Frontal cortex (tissue), 4 donors: ENCODE results near the gene LRRK1. TPM values are rescaled to one million over a fixed set of nuclear protein-coding genes. Genes with fewer than 3 reads are reported as not detected.

Experiments used
- DNase-seq, 2 donors: peaks; one replicate each; pipeline ENCODE4 v3.0.0; 2012; ENCODE audit warnings: low spot score in 2 of 2
- FAIRE-seq: peaks from 2 replicates; lab custom pipeline; 2012; peaks lifted over from hg19 to GRCh38; lab: Jason Lieb, UNC
- total RNA-seq: library from RNA; depleted of rRNA; stranded (reverse); fragments of >200 nt; gene quantifications from one replicate; pipeline ENCODE4 v1.2.3, GENCODE V29; 2014
- donor health status: control.
- donor health status: control.
- donor health status: control.

The LRRK1 gene
- total RNA-seq, 1 donor from 2014 or later, result 0.82 TPM

DNA sequence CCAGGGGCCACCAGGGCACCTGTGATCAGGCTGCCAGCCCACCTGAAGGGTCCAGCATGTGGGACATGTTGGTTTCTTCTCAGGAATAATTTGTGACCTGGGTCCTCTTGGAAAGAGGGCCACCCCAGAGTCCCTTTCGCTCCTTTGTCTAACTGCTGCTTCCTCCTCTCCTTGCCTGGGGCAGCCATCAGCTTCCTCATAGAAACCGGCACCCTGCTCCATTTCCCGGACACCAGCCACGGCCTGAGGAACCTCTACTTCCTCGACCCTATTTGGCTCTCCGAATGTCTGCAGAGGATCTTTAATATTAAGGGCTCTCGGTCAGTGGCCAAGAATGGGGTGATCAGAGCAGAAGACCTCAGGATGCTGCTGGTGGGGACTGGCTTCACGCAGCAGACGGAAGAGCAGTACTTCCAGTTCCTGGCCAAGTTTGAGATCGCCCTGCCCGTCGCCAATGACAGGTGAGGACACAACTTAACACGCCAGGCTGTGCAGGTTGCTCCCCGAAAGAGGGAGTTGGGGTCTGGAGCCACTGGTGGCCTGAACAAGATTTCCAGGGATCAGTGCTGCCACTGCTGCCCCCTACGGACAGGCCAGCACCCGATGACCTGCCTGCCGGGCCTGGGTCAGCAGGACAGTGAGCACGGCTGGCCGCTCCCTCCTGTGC lies 109.7 kb downstream of the LRRK1 start:
- DNase-seq (no peak), FAIRE-seq (no peak)

DNA sequence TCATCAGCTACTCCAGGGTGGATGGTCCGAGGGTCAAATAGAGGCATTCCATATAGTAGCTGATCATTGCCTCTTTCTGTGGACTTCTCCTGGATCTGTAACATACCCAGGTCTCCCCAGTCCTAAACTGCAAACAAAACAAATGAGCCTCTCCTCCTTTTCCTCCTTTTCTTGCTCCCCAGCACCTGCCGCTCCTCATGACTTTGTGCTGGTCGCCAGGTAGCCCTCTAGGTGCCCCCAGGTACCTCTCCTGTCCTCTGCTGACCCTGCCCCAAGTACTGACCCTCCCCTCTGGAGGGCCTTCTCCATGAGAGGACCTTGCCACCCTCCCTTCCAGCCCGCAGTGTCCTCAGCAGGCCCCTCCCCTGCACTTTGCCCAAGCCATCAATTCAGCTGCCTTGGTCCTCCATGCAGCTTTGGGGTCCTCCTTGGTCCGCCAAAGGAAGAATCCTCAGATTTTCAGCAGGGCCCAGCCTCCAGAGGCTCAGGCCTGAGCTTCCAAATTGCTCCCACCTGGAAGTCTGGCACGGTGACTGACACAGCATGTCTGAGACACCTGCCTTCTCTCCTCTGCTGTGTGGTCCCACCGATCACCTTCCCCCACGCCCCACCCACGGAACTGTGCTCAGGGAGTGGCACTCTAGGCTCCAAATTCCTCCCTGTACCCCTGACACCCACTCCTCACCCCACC lies 111.0 kb downstream of the LRRK1 start:
- FAIRE-seq, result no peak
- no peak for DNase-seq

DNA sequence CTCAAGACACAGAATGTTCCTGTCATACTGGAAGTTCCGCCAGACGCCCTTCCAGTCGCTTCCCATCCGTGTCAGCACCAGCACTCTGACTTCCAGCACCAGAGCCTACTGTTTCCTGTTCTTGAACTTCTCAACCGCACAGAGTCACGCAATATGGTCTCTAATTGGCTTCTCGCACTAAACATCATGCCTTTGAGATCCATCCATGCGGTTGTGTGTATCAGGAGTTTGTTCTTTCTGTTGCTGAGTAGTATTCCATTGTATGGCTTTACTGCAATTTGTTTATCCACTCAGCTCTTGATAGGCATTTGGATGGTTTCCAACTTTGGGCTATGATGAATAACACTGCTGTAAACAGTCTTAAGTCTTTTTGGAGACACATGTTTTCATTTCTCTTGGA lies 112.1 kb downstream of the LRRK1 start:
- FAIRE-seq (no peak), DNase-seq (no peak)

DNA sequence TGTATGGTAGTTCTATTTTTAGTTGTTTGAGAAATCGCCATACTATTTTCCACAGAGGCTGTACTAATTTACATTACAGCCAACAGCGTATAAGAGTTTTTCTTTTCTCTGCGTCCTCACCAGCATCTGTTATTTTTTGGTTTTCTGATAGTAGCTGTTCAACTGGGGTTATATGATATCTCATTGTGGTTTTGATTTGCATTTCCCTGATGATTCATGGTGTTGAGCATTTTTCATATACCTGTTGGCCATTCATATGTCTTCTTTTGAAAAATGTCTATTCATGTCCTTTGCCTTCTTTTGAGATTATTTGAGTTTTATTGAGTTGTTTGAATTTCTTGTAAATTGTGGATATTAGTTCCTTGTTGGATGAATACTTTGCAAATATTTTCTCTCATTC lies 114.6 kb downstream of the LRRK1 start:
- DNase-seq, result no peak
- FAIRE-seq, result no peak

DNA sequence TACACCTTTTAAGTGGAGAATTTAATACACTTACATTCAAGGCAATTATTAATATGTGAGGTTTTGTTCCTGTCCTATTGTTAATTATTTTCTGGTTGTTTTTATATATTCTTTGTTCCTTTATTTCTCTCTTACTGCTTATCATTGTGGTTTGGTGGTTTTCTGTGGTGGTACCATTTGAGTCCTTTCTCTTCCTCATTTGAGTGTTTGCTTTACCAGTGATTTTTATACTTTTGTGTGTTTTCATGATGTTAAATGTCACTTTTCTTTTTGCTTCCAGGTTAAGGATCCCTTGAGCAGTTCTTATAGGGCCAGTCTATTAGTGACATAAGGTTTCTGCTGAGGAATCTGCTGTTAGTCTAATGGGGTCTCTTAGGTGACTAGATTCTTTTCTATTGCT lies 116.5 kb downstream of the LRRK1 start:
- FAIRE-seq (no peak), DNase-seq (no peak)

DNA sequence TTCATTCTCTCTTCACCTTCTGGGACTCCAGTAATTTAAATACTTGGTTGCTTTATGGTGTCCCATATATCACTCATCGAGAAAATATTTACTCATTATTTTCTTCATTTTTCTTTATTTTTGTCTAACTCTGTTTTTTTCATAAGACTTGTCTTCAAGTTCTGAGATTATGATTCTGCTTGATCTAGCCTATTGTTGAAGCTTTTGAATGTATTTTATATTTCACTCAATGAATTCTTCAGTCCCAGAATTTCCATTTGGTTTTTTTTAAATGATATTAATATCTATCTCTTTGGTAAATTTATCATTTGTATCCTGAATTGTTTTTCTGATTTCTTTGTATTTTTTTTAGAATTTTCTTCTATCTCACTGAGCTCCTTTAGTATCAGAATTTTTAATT lies 117.0 kb downstream of the LRRK1 start:
- DNase-seq (no peak), FAIRE-seq (peak; percentile 74)

DNA sequence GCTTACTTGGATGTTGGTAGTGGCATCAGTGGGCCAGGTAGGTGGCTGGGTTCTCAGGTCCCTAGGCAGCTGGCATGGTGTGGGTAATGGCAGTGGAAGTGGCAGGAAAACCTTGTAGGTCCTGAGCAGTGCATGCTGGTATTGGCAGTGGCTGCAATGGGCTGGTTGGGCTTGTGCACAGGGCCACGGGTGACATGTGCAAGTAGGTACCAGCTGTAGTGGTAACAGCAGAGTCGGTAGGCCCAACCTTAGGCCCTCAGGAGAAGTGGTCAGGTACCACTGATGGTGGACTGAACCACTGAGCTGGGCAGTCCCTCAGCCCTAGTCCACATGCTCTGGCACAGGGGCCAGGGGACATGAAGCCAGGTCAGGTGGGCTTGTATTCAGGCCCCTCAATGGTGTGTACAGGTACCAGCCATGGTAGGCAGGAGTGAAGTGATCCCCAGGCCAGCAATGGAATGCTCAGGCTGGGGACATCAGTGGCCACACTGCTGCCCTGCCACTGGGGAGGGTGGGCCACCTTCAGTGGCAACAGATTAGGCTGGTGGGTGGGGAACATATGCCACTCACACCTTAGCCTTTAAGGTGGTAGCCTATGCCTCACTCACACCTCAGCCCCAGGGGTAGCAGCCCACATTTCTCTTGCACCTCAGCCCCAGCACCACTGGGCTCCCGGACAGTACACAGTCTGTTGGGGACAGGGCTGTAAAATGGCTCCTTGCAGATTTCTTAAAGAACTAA lies 118.1 kb downstream of the LRRK1 start:
- FAIRE-seq (no peak), DNase-seq (no peak)

DNA sequence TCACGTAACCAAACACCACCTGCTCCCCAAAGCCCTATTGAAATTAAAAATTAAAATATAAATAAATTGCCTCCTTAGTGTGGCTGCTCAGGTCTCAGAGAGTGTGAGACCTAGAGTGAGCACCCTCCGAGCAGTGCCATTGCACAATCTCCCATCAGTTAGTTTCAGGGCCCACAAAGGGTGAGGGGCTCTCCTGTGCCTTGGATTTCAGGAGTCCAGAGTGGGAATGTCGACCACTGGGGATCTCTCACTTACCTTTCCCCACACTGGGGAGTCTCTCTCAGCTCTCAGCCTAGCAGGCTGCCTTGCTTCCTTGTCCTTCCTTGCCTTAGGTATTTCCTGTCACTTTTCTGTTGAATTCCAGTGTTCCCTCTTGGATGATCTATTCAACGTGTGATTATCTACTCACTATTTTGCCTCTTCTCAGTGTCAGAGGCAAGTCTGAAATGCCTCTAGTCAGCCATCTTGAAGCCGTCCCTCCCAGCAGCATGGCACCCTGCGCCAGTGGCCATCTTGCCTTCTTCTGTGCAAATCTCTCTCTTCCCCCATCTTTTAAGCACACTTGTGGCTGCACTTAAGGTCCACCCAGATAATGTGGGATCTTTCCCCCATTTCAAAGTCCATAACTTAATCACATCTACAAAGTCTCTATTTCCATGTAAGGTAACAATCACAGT lies 119.3 kb downstream of the LRRK1 start:
- DNase-seq (no peak), FAIRE-seq (no peak)

DNA sequence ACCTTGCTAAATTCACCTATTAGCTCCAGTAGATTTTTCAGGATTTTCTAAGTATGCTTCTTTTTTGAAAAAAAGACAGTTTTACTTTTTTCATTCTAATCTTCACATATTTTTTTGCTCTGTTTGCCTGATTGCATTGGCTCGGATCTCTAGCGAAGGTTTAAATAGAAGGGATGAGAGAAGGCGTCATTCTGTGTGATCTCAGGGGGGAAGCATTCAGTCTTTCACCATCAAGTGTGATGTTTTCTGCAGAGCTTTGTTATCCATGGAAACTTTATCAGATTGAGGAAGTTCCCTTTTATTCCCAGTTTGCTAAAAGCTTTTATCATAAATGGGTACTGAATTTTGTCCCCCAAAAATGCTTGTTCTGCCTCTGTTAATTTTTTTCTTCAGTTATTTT lies 120.3 kb downstream of the LRRK1 start:
- FAIRE-seq, result no peak

DNA sequence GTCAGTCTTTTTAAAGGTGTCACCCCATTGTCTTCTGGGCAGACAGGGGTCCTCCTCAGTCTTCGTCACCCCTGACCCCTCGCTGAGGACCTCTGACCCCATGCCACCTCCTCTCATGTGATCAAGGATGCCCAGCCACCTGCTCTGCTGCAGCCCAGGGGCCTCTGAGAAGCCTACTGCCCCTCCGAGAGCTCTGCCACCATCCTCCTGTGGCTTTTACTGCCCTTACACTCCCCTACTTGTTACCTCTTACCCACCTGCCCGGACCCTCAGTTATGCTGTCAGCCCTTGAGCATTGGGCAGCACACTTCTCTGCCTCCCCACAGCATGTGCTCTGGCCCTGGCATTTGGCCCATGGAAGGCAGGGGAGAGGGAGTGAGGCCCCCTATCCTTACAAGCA lies 123.2 kb downstream of the LRRK1 start:
- no peak for FAIRE-seq
- no peak for DNase-seq

More for the DNA sequence above, 120.3 kb downstream of the LRRK1 start:
- no peak for DNase-seq

DNA sequence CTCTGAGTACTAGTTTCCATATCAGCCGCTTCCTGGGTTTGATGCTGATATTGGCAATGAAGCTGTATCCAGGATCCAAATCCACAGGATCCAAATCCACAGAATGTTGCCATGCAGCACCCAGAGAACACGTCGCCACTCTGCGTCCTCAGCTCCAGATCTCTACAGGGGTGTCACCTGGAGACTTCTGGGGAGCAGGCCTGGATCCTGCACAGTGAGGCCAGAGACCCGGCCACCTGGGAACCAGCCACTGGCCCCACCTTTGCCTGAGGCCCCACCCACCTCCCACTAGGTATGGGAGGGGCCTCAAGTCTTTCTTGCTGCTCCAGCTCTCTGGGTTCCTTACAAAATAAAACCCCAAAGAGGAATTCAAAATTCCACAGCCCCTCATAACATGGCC lies 123.9 kb downstream of the LRRK1 start:
- no peak for FAIRE-seq
- DNase-seq, result no peak

DNA sequence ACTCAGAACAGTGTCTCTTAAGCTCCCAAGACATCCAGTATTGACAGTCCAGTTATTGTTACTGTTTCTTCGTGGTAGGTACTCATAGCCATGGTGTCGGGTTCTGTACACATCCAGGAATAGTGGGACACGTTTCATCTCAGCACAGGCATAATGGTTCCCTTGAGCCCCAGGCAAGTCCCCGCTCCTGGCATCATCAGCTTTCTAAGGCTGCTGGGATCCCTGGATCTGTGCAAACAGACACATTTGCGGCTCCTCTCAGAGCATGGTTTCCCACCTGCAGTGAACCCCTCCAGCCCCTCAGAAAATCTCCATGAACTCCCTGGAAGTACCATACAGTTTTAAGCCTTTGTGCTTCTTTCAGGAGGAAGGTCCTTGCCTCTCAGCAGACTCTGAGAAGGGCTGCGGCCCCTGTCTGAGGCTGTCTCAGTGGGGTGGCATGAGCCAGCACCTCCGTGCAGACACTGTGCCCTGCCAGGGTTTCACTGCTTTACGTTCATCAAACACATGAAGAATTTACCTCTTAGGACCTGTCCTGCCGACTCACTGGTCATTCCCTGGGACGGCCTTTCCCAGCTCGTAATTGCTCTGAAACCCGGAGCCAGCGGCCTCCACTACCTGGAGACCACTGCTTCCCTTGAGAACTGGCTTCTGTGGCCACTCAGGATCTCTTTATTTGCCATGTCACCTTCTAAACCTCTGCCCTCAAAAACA lies 124.9 kb downstream of the LRRK1 start:
- no peak for FAIRE-seq
- DNase-seq, result no peak

DNA sequence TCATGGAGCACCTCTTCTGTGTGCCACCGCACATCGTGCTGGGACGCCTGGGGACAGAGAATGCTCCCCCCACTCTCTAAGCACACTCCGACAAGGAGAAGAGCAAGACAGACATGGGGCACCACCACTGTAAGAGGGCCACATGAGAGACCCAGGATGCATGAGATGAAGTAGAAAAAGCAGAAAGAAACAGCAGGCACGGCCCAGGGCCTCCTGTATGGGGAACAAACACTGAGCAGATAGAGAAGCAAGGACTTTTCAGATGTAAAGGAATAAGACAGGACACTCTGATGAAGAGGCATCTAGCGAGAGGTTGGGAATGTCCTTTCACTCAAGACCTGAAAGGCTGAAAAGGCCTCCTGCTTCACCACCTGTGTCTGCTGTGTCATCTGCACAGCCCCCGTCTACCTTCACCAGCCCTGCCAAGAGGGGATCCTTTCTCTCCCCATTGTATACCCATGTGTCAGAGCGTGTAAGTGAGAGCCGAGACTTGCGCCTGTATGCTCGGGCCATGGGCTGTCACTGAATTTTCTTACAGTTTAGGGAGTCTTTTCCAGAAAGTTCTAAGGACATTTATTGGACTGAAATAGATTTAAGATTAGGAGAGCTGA lies 125.6 kb downstream of the LRRK1 start:
- FAIRE-seq, result no peak
- no peak for DNase-seq

DNA sequence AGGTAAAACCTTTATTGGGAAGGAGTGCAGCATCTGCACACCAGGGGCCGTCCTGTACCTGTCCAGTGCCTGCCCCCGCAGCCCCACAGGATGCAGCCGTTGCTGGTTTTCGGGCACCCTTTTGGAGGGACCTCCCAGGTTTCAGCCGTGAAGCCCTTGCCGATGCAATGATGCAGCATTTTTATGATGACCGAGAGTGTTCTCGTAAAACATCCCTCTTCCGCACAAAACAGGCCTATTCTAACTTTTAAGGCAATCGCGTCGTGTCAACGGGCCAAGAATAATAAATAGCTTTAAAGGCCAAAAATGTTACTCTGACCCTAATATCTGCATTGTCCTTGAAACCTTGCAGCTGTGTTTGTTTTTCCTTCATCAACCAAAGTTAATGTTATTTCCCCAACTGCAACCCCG lies 126.1 kb downstream of the LRRK1 start:
- DNase-seq (no peak), FAIRE-seq (no peak)

DNA sequence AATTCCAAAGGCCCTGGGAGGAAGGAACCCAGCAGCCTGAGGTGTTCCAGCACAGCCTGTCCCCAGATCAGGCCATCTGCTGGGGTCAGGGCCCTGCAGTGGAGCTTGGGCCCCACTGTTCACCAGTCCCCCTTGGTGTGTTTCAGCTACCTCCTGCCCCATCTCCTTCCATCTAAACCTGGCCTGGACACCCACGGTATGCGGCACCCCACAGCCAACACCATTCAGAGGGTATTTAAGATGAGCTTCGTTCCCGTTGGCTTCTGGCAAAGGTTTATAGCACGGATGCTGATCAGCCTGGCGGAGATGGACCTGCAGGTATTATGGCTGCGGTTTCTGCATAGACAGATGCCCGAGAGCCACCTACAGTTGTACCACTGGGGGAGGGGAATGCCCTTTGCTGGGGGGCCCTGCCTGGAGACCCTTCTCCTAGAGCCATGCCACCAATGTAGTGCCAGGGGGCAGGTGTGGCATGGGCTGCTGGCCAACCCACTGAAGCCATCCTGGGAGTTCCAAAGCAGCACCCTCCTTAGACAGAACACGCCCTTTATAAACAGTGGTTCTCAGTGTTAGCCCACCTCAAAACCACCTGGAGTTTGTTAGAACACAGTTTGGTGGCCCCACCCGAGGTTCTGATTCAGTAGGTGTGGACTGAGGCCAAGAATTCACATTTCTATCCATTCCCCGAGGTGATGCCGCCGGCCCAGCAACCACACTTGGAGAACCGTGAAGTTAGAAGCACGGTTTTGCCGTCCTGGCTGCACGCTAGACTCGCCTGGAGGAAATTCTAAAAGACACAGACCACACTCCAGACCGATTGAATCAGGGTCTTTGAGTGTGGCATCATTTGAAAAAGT lies 126.9 kb downstream of the LRRK1 start:
- DNase-seq (no peak), FAIRE-seq (no peak)

DNA sequence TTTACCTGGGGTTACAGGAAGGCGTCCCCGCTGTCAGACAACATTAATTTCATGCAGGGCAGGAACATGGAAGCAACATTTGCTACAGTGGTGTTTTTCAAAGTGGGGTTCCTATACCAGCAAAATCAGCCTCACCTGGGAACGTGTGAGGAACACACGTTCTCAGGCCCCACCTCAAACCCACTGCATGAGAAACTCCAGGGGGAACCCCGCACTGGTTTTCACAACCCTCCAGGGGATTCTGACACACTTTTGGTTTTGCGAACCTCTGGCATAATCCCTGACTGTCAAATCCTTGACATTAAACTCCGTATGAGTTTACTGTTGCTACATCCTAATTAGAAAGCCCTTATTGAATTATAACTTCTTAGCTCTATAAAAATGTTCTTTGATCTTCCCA lies 127.7 kb downstream of the LRRK1 start:
- FAIRE-seq, result no peak
- DNase-seq, result no peak

DNA sequence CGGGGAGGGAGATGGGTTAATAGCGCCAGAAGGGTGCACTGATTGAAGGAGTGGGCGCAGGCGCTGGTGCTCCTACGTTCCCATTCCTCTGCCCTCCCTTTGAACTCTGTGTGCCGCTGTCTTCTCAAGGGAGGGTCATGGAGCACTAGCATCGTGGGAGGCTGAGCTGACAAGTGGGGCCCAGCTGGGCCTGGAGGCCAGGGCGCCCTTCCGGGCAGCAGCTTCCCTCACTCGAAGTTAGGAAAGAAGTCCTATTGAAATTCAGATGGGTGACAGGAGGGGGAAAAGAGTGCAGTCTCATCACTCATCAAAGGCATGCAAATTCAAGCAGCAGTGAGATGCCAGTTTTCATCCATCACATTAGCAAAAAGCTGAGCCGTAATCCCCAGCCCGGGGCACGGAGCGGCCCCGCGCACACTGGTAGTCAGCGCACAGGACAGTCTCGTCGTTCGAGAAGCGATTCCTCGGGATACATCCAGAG lies 128.2 kb downstream of the LRRK1 start:
- DNase-seq (no peak), FAIRE-seq (no peak)

DNA sequence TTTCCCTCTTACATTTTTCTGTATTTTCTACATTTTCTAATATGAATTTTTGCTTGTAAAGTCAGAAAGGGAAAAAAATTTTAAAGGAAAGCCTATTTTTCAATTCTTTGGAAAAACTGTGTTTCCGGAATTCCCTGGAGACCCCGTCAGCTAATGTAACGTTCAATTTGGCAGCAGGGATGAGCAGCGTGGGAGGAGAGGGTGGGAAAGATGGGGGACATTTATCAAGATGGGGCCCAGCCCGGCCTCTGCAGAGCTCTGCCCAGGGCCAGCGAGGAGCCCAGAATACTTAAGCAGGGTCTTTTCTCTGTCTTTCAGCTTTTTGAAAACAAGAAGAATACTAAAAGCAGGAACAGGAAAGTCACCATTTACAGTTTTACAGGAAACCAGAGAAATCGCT lies 129.0 kb downstream of the LRRK1 start:
- DNase-seq, result no peak
- no peak for FAIRE-seq
